ENCODE results near the gene CA5A.

The CA5A gene

GRCh38 chr16:87955302-87956097, 19.2 kb upstream of the CA5A start:
- H3K27me3 ChIP-seq = no peaks in the 10 kb centered on the region
- H3K27ac ChIP-seq = peak overlapping the region; percentile 100
- peaks cover 16% of the 10 kb centered on the region for H3K36me3 ChIP-seq
- peak overlapping the region; percentile 96 for H3K4me3 ChIP-seq (ENCODE audit: low read depth in 1 of 2, low read length in 1 of 2)
- TF ChIP-seq, protein P1, sequence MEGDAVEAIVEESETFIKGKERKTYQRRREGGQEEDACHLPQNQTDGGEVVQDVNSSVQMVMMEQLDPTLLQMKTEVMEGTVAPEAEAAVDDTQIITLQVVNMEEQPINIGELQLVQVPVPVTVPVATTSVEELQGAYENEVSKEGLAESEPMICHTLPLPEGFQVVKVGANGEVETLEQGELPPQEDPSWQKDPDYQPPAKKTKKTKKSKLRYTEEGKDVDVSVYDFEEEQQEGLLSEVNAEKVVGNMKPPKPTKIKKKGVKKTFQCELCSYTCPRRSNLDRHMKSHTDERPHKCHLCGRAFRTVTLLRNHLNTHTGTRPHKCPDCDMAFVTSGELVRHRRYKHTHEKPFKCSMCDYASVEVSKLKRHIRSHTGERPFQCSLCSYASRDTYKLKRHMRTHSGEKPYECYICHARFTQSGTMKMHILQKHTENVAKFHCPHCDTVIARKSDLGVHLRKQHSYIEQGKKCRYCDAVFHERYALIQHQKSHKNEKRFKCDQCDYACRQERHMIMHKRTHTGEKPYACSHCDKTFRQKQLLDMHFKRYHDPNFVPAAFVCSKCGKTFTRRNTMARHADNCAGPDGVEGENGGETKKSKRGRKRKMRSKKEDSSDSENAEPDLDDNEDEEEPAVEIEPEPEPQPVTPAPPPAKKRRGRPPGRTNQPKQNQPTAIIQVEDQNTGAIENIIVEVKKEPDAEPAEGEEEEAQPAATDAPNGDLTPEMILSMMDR (IDR thresholded peaks at IDR 0.05) = no peak
- no peaks in the 10 kb centered on the region for H3K9me3 ChIP-seq
- peaks cover 71 to 78% of the 10 kb centered on the region in 2 experiments for H3K4me1 ChIP-seq (ENCODE audit: control insufficient read depth in 1 of 2, insufficient read depth in 1 of 2, low read depth in 1 of 2, low read length in 1 of 2)

- TF ChIP-seq, protein P1 (IDR thresholded peaks at IDR 0.05) = no peak
- peak overlapping the region; percentile 100 for H3K27ac ChIP-seq
- peaks cover 16% of the 10 kb centered on the region for H3K36me3 ChIP-seq
- H3K4me1 ChIP-seq (ENCODE audit: control insufficient read depth in 1 of 2, insufficient read depth in 1 of 2, low read depth in 1 of 2, low read length in 1 of 2) = peaks cover 71 to 74% of the 10 kb centered on the region in 2 experiments
- H3K27me3 ChIP-seq = no peaks in the 10 kb centered on the region
- H3K9me3 ChIP-seq = no peaks in the 10 kb centered on the region
- H3K4me3 ChIP-seq (ENCODE audit: low read depth in 1 of 2, low read length in 1 of 2) = peak overlapping the region; percentile 96
Observed at GRCh38 chr16:87954826-87955225, 18.5 kb upstream of the CA5A start.

DNA sequence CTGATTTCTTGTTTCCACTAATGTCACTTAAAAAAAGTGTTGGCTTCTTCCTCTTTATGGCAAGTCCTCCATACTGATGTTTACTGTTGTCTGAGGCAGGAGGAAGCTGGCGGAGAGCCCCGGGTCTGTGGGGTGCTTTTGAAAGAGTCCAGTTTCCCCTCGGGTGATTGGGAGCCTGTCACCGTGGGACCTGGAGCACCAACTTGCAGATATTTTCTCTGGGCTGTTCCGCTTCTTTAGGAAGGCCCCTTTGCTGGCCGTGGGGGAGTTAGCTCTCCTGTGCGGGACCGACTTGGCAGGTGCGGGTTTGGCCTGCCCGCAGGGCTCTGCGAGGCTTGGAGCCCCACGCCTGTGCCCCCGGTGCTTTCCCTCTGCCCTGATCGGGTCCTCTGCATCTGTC, 18.0 kb upstream of the CA5A start:
- TF ChIP-seq, protein P1 (IDR thresholded peaks at IDR 0.05) = no peak
- Histone ChIP-seq H3K4me3 (ENCODE audit: low read depth in 1 of 2, low read length in 1 of 2) (peak overlapping the region; percentile 96), H3K27ac (peak overlapping the region; percentile 100), H3K4me1 (ENCODE audit: control insufficient read depth in 1 of 2, insufficient read depth in 1 of 2, low read depth in 1 of 2, low read length in 1 of 2) (peaks cover 71% of the 10 kb centered on the region in 2 experiments), H3K9me3 (no peaks in the 10 kb centered on the region), H3K36me3 (peaks cover 16% of the 10 kb centered on the region), H3K27me3 (no peaks in the 10 kb centered on the region)

DNA sequence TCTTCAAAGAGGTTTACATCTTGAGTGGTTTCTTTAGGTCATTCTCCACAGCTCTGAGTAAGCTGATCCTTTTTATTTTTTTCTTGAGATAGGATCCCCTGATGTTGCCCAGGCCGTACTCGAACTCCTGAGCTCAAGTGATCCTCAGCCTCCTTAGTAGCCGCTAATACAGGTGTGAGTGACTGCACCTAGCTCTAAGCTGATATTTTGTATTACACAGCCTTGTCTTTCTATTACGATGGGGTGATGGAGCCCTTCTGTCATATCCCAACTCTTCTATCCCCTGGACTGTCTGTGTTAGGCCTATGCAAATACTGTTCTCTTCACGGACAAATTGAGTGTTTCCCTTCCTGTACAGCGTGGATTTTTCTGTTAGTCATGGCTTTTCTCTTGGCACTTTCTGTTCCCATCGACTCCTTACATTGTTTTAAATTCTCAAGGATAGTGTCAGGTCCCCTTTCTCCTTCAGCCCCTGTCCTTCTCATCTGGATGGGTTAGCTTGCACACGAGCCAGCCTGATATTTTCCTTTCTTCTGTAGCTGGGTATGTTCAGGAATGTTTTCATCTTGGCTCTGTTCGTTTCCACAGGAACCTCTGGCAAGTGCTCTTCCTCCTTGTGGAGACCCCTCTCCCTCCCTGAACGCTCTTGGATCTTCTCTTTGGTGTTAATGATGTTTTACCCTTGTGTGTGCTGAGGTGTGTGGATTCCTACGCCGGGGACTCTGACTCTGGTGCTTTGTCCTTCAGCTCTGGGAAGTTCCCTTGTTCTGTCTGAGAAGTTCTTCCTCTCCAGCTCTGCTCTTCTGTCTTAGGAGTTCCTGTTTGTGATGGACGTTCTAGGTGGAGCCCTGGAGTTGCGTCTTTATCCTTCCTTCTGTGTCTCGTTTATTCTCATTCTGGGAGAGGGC, 17.2 kb upstream of the CA5A start:
- Histone ChIP-seq H3K36me3 (peaks cover 16% of the 10 kb centered on the region), H3K4me3 (ENCODE audit: low read depth in 1 of 2, low read length in 1 of 2) (peak overlapping the region; percentile 96), H3K9me3 (no peaks in the 10 kb centered on the region), H3K27ac (peak overlapping the region; percentile 100), H3K27me3 (no peaks in the 10 kb centered on the region), H3K4me1 (ENCODE audit: control insufficient read depth in 1 of 2, insufficient read depth in 1 of 2, low read depth in 1 of 2, low read length in 1 of 2) (peaks cover 75 to 78% of the 10 kb centered on the region in 2 experiments)
- TF ChIP-seq, protein P1 (IDR thresholded peaks at IDR 0.05) = no peak

DNA sequence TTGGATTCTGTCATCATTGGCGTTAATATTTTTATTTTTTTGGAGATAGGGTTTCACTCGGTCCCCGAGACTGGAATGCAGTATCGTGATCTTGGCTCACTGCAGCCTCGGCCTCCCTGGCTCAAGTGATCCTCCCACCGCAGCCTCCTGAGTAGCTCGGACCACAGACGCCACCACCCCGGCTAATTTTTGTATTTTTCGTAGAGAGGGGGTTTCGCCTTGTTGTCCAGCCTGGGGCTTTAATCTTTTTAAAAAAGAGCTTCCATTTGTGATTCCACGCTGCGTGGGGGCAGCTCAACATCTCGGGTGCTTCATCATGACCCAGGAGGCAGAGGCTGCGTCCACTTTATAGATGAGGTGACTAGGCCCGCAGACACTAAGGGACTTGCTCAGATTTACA, 16.4 kb upstream of the CA5A start:
- TF ChIP-seq, protein P1 (IDR thresholded peaks at IDR 0.05) = no peak
- H3K4me1 ChIP-seq (ENCODE audit: control insufficient read depth in 1 of 2, insufficient read depth in 1 of 2, low read depth in 1 of 2, low read length in 1 of 2) = peaks cover 83 to 86% of the 10 kb centered on the region in 2 experiments
- H3K27ac ChIP-seq = peak overlapping the region; percentile 100
- no peaks in the 10 kb centered on the region for H3K9me3 ChIP-seq
- H3K4me3 ChIP-seq (ENCODE audit: low read depth in 1 of 2, low read length in 1 of 2) = peak overlapping the region; percentile 96
- peaks cover 16% of the 10 kb centered on the region for H3K36me3 ChIP-seq
- H3K27me3 ChIP-seq = no peaks in the 10 kb centered on the region
